Psoas muscle (tissue), 8 donors: ENCODE measurements around the gene SLC7A9. TPM values are rescaled to one million over a fixed set of nuclear protein-coding genes. Genes with fewer than 3 reads are reported as not detected.

ENCODE experiments used
- ATAC-seq, 4 donors: fragments of 200-7000 bp; cut with Tn5 transposase; one replicate each; pipeline ENCODE4 v1.9.1; 2020; ENCODE audit warnings: moderate library complexity in 3 of 4, mild to moderate bottlenecking in 2 of 4
- DNase-seq, 2 donors: peaks; one replicate each; pipeline ENCODE4 v3.0.0-alpha.2; 2020
- H3K27ac ChIP-seq: fragments of 200-600 bp; one replicate; pipeline ENCODE4 v1.8.0; 2022
- H3K27me3 ChIP-seq, 3 donors: fragments of 200-600 bp in 1 of 3; one replicate each; pipeline versions ENCODE4 v1.6.1 to v1.8.0; 2013 to 2022; ENCODE audit warnings: low read length in 2 of 3, mild to moderate bottlenecking in 2 of 3, moderate library complexity in 1 of 3; ENCODE audit not compliant: insufficient read depth in 3 of 3
- H3K36me3 ChIP-seq, 2 donors: fragments of 200-600 bp in 1 of 2; one replicate each; pipeline versions ENCODE4 v1.6.1 to v1.8.0; 2013 to 2022; ENCODE audit warnings: low read depth in 1 of 2, mild to moderate bottlenecking in 1 of 2, moderate library complexity in 1 of 2; ENCODE audit not compliant: insufficient read depth in 1 of 2
- H3K4me1 ChIP-seq: fragments of 200-600 bp; one replicate; pipeline ENCODE4 v1.8.0; 2022
- H3K4me3 ChIP-seq: fragments of 200-600 bp; one replicate; pipeline ENCODE4 v1.8.0; 2022; ENCODE audit warnings: mild to moderate bottlenecking
- H3K9me3 ChIP-seq: fragments of 200-600 bp; one replicate; pipeline ENCODE4 v1.8.0; 2022
- WGBS, 3 donors: extraction: QIAGEN DNeasy Blood & Tissue Kit; methylation state at CpG; one replicate each; pipeline versions ENCODE4 v1.1.6 to v1.1.7; 2013; 5-methylcytosine and 5-hydroxymethylcytosine counted together
- intact Hi-C, 2 donors: fragments of 100-400 bp; cut with DNase I; formaldehyde crosslinking; loops; one replicate each; pipeline versions ENCODE4 v1.11.0 to v1.14.2; 2022
- polyA plus RNA-seq, 3 donors: library from polyadenylated mRNA; stranded (reverse); fragments of 200-250 nt; gene quantifications; one replicate each; pipeline ENCODE4 v1.2.3, GENCODE V29; 2013
- total RNA-seq, 4 donors: library from RNA; stranded (reverse); fragmentation: NEBNext Ultra II Directional in 2 of 4; extraction: Animal tissue kit (Norgen Biotek cat#: 25700) in 2 of 4; gene quantifications; one replicate each; pipeline versions ENCODE4 v1.2.1 to v1.2.4, GENCODE V29; 2021 to 2023
- TF ChIP-seq, protein P1 (sequence below): fragments of 200-600 bp; IDR thresholded peaks from one replicate; pipeline ENCODE4 v1.8.0; 2022; ENCODE audit warnings: antibody characterized with exemption
- donor health status: healthy with polysubstance abuse.
- donor health status: DM: no; HTN: no; CAD: no; lungs with moderate emphysema.
- donor health status: Bipolar disorder and iron deficiency.
- donor health status: healthy.
- donor health status: DM: yes; HTN: yes; CAD: no.
- donor health status: DM: no; HTN: no; CAD: no.
- donor health status: DM: no; HTN: no; CAD: no.
- donor health status: DM: yes; HTN: yes; CAD: no.

Gene SLC7A9
- total and polyA plus RNA-seq, 7 donors = 0.10 to 0.36 (median 0.17) TPM; not detected in 3

DNA sequence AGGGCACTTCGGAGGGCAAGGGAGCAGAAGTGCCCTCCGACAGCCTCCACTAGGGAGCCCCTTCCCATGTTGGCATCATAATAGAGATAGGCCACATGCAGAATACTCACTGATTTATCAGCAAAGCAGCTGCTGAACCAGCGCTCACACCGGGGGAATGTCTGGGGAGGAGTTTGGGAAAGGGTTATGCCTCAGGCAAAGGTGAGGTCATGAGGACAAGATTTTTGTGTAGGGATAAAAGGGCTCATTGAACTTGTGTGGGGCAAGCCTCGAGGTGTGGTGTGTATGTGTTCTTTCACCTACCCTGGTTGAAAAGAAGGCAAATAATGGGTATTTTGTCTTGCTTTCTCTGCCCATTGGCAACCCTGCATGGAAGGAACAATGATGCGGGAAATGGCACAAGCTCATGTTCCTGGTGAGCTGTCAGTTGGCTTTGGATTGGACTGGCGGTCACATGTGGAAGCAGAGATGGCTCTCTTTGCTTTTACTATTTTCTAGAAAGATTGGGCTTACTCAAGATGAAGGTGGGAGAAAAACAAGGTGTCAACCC lies 39.1 kb upstream of the SLC7A9 start:
- Histone ChIP-seq H3K27ac (no peak overlapping the region), H3K9me3 (no peaks in the 10 kb centered on the region), H3K4me3 (no peak overlapping the region), H3K36me3 (peaks cover 0 to 34% of the 10 kb centered on the region in 2 donors), H3K4me1 (no peaks in the 10 kb centered on the region), H3K27me3 (no peaks in the 10 kb centered on the region)
- TF ChIP-seq, protein P1, sequence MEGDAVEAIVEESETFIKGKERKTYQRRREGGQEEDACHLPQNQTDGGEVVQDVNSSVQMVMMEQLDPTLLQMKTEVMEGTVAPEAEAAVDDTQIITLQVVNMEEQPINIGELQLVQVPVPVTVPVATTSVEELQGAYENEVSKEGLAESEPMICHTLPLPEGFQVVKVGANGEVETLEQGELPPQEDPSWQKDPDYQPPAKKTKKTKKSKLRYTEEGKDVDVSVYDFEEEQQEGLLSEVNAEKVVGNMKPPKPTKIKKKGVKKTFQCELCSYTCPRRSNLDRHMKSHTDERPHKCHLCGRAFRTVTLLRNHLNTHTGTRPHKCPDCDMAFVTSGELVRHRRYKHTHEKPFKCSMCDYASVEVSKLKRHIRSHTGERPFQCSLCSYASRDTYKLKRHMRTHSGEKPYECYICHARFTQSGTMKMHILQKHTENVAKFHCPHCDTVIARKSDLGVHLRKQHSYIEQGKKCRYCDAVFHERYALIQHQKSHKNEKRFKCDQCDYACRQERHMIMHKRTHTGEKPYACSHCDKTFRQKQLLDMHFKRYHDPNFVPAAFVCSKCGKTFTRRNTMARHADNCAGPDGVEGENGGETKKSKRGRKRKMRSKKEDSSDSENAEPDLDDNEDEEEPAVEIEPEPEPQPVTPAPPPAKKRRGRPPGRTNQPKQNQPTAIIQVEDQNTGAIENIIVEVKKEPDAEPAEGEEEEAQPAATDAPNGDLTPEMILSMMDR = no peak
- 94 to 98% (median 94%) methylated on average over 7 of the region's 7 CpGs for WGBS, 3 donors
- no peak for ATAC-seq
- DNase-seq = no peak
- intact Hi-C loops = no loop called here

DNA sequence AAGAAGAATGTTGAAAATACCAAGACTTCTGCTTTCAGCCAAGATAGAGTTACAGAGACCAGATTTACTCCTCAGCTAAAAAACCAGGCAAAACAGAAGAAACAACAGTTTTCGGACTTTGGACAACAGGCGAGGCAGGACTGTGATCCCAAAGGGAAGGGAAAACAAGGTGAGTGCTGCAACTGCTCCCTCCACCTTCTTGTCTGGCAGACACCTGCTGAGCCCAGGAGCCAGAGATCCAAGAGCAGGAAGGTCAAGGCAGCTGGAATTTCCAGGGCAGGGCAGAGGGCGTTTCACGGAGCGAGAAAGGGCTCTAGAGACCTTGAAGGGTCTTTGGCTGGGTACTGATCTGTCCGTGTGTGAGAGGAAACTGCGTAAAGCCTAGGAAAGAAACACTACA lies 32.9 kb upstream of the SLC7A9 start:
- TF ChIP-seq, protein P1 = no peak
- Histone ChIP-seq H3K9me3 (no peaks in the 10 kb centered on the region), H3K27me3 (no peaks in the 10 kb centered on the region), H3K4me3 (no peak overlapping the region), H3K27ac (no peak overlapping the region), H3K4me1 (no peaks in the 10 kb centered on the region), H3K36me3 (peaks cover 2 to 58% of the 10 kb centered on the region in 2 donors)
- WGBS, 3 donors = 78 to 84% (median 82%) methylated on average over 7 of the region's 7 CpGs
- no peak for DNase-seq
- ATAC-seq = no peak
- intact Hi-C loops = no loop called here

DNA sequence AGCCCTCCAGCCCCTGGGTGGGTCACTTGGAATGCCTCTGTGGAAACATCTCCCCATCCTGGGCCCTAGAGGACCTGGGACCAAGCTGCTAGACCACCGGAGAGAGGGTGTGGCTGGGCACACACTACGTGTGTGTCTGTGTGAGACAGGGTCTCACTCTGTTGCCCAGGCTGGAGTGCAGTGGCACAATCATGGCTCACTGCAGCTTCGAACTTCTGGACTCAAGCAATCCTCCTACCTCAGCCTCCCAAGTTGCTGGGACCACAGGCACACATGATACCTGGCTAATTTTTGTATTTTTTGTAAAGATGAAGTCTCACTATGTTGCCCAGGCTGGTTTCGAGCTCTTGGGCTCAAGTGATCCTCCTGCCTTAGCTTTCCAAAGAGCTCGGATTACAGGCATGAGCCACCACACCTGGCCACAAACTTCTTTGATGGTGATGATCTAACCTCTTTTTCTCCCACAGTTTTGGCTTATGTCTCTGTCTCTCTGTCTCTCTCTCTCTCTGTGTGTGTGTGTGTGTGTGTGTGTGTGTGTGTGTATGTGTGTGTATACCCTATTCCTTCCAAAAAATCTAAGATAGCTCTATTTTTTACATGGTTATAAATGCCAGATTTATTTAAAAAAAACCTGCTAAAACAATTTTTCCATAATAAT lies 32.1 kb upstream of the SLC7A9 start:
- Histone ChIP-seq H3K9me3 (no peaks in the 10 kb centered on the region), H3K27me3 (no peaks in the 10 kb centered on the region), H3K36me3 (peaks cover 2 to 57% of the 10 kb centered on the region in 2 donors), H3K27ac (no peak overlapping the region), H3K4me1 (no peaks in the 10 kb centered on the region), H3K4me3 (no peak overlapping the region)
- 85 to 93% (median 88%) methylated on average over 5 of the region's 5 CpGs for WGBS, 3 donors
- TF ChIP-seq, protein P1 = no peak
- intact Hi-C loops = no loop called here
- ATAC-seq = no peak
- no peak for DNase-seq

DNA sequence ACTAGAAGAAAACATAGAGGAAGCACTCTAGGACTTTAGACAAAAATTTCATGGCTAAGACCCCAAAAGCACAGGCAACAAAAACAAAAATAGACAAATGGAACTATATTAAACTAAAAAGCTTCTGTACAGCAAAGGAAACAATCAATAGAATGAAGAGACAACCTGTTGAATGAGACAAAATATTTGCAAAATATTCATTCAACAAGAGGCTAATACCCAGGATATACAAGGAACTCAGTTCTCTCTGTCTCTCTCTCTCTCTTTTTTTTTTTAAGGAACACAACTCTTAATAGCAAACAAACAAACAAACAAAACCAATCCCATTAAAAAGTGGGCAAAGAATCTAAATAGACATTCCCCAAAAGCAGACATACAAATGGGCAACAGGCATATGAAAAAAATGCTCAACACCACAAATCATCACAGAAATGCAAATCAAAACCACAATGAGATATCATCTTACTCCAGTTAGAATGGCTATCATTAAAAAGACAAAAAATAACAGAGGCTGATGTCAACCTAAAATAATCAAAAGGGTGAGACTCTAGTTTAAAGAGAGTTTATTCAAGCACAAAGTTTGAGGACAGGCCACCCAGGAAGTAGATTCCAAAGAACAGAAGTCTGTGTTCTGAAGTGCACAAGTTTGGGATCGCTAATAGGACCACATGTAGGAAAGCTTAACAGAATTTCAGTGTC lies 27.1 kb upstream of the SLC7A9 start:
- Histone ChIP-seq H3K36me3 (peaks cover 2 to 56% of the 10 kb centered on the region in 2 donors), H3K4me1 (no peaks in the 10 kb centered on the region), H3K4me3 (no peak overlapping the region), H3K27me3 (no peaks in the 10 kb centered on the region), H3K9me3 (peaks cover 15% of the 10 kb centered on the region), H3K27ac (no peak overlapping the region)
- ATAC-seq (no peak), DNase-seq (no peak)
- TF ChIP-seq, protein P1 = no peak
- 88 to 99% (median 97%) methylated on average over 1 of the region's 1 CpG for WGBS, 3 donors
- intact Hi-C loops = no loop called here
